Right cardiac atrium (tissue), 5 donors: ENCODE data around the gene CD82. TPM values are rescaled to one million over a fixed set of nuclear protein-coding genes. Genes with fewer than 3 reads are reported as not detected.
"Not testable (repeated sequence)": the region's sequence is repeated elsewhere in the genome, so short reads cannot be mapped to it uniquely, and the experiment has no call there.

Experiments
- ATAC-seq, 2 donors: fragments of 200-7000 bp; cut with Tn5 transposase; one replicate each; pipeline versions ENCODE4 v1.8.0 to v1.9.1; 2020; ENCODE audit warnings: moderate library complexity in 2 of 2, mild to moderate bottlenecking in 1 of 2
- DNase-seq, 3 donors: peaks; one replicate each; pipeline ENCODE4 v3.0.0-alpha.2; 2020
- H3K27ac ChIP-seq: one replicate; pipeline ENCODE4 v1.5.1; 2013; ENCODE audit warnings: mild to moderate bottlenecking, low read length, control low read depth, moderate library complexity
- H3K27me3 ChIP-seq: one replicate; pipeline ENCODE4 v1.6.1; 2013; ENCODE audit not compliant: control insufficient read depth, insufficient read depth
- H3K4me1 ChIP-seq: one replicate; pipeline ENCODE4 v1.6.1; 2013; ENCODE audit warnings: low read length; ENCODE audit not compliant: control insufficient read depth, insufficient read depth
- H3K4me3 ChIP-seq: one replicate; pipeline ENCODE4 v1.5.1; 2013; ENCODE audit warnings: low read length, control low read depth
- H3K9me3 ChIP-seq: one replicate; pipeline ENCODE4 v1.6.1; 2013; ENCODE audit warnings: low read length; ENCODE audit not compliant: control insufficient read depth
- WGBS: extraction: QIAGEN DNeasy Blood & Tissue Kit; methylation state at CpG from one replicate; pipeline ENCODE4 v1.1.7; 2013; 5-methylcytosine and 5-hydroxymethylcytosine counted together
- intact Hi-C, 4 donors: fragments of 100-400 bp; cut with DNase I; formaldehyde crosslinking; loops; one replicate each; pipeline versions ENCODE4 v1.11.0 to v1.14.0; 2022 to 2023
- polyA plus RNA-seq: library from polyadenylated mRNA; stranded (reverse); fragments of 200-250 nt; gene quantifications from one replicate; pipeline ENCODE4 v1.2.3, GENCODE V29; 2013
- total RNA-seq, 4 donors: library from RNA; stranded (reverse); fragmentation: NEBNext Ultra II Directional; extraction: Animal tissue kit (Norgen Biotek cat#: 25700); gene quantifications; one replicate each; pipeline ENCODE4 v1.2.1, GENCODE V29; 2021
- donor health status: healthy with polysubstance abuse.
- donor health status: DM: no; HTN: yes; CAD: no.
- donor health status: DM: no; HTN: no; CAD: no.
- donor health status: DM: no; HTN: yes; CAD: no; lungs with severe emphysema.
- donor health status: DM: yes; HTN: yes; CAD: no.

Gene CD82
- total and polyA plus RNA-seq, 5 donors: 16.7 to 33.6 (median 24.7) TPM

GRCh38 chr11:44632466-44633123, 67.1 kb downstream of the CD82 start:
- 41% methylated on average over 10 of the region's 10 CpGs for WGBS
- intact Hi-C loops: loop anchor here in 2 of 4 donors (5.0 to 10.0 kb wide), 2 partner anchors 92 to 95 kb away; partner anchors contain the start of gene TSPAN18 (in 2 of the 2)
- Histone ChIP-seq H3K9me3 (no peaks in the 10 kb centered on the region), H3K27me3 (no peaks in the 10 kb centered on the region), H3K27ac (peak overlapping the region; percentile 45), H3K4me1 (peaks cover 19% of the 10 kb centered on the region), H3K4me3 (no peak overlapping the region)
- peak in 1 of 3 donors; percentile 76 for DNase-seq
- ATAC-seq: peak; percentile 26 to 34

GRCh38 chr11:44633641-44634040, 68.2 kb downstream of the CD82 start:
- WGBS: 57% methylated on average over 6 of the region's 6 CpGs
- H3K4me1 ChIP-seq: peaks cover 13% of the 10 kb centered on the region
- no peaks in the 10 kb centered on the region for H3K9me3 ChIP-seq
- no peak overlapping the region for H3K4me3 ChIP-seq
- ATAC-seq: no peak
- no peaks in the 10 kb centered on the region for H3K27me3 ChIP-seq
- intact Hi-C loops: loop anchor here in 2 of 4 donors (5.0 to 10.0 kb wide), 2 partner anchors 91 to 94 kb away; partner anchors contain the start of gene TSPAN18 (in 2 of the 2)
- DNase-seq: peak in 1 of 3 donors; percentile 38
- H3K27ac ChIP-seq: no peak overlapping the region

- Histone ChIP-seq H3K27me3 (no peaks in the 10 kb centered on the region), H3K27ac (no peak overlapping the region), H3K4me3 (no peak overlapping the region), H3K4me1 (peaks cover 13% of the 10 kb centered on the region), H3K9me3 (no peaks in the 10 kb centered on the region)
- ATAC-seq: peak; percentile 86 to 94
- peak; percentile 90 to 93 (median 92) for DNase-seq
- intact Hi-C loops: loop anchor here in 2 of 4 donors (5.0 to 10.0 kb wide), 2 partner anchors 90 to 93 kb away; partner anchors contain the start of gene TSPAN18 (in 2 of the 2)
- WGBS: 15% methylated on average over 24 of the region's 24 CpGs
Observed at GRCh38 chr11:44634401-44635281, 69.2 kb downstream of the CD82 start.

DNA sequence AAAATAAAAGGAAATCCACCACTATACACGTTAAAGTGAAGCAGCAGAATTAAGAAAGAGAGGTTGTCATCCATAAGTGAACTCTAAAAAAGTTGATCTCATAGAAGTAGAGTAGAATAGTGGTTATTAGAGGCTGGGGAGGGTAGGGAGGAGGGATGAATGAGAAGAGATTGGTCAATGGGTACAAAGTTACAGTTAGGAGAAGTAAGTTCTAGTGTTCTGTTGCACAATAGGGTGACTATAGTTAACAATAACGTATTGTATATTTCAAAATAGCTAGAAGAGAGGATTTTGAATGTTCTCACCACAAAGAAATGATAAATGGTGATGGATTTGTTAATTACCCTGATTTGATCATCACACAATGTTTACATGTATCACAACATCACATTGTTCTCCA, 72.0 kb downstream of the CD82 start:
- H3K9me3 ChIP-seq: no peaks in the 10 kb centered on the region
- H3K27me3 ChIP-seq: no peaks in the 10 kb centered on the region
- intact Hi-C loops: loop anchor here in 1 of 4 donors (10.0 kb wide), 1 partner anchor 87 kb away; the partner anchor contains the start of gene TSPAN18
- WGBS: 60% methylated on average over 2 of the region's 2 CpGs
- no peak overlapping the region for H3K27ac ChIP-seq
- no peak for DNase-seq
- H3K4me1 ChIP-seq: peaks cover 11% of the 10 kb centered on the region
- no peak for ATAC-seq
- no peak overlapping the region for H3K4me3 ChIP-seq

DNA sequence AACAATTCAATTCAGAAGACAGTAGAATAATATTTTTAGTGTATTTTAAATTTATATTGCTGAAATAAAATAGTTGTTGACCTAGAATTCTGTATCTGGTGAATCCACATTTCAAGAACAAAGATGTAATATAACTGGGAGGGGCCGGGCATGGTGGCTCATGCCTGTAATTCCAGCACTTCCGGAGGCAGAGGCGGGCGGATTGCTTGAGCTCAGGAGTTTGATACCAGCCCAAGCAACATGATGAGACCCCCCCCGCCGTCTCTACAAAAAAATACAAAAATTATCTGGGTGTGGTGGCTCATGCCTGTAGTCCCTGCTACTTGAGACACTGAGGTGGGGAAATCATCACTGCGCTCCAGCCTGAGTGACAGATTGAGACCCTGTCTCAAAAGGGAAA, 72.6 kb downstream of the CD82 start:
- H3K27me3 ChIP-seq: no peaks in the 10 kb centered on the region
- H3K27ac ChIP-seq: no peak overlapping the region
- ATAC-seq (no peak), DNase-seq (peak in 1 of 3 donors; percentile 46)
- WGBS: 42% methylated on average over 7 of the region's 7 CpGs
- no peaks in the 10 kb centered on the region for H3K9me3 ChIP-seq
- H3K4me3 ChIP-seq: no peak overlapping the region
- intact Hi-C loops: loop anchor here in 1 of 4 donors (10.0 kb wide), 1 partner anchor 87 kb away; the partner anchor contains the start of gene TSPAN18
- peaks cover 9% of the 10 kb centered on the region for H3K4me1 ChIP-seq

GRCh38 chr11:44643217-44643616, 77.8 kb downstream of the CD82 start:
- ATAC-seq: no peak
- intact Hi-C loops: no loop called here
- no peaks in the 10 kb centered on the region for H3K9me3 ChIP-seq
- H3K27ac ChIP-seq: no peak overlapping the region
- H3K4me1 ChIP-seq: no peaks in the 10 kb centered on the region
- H3K27me3 ChIP-seq: no peaks in the 10 kb centered on the region
- WGBS: 72% methylated on average over 1 of the region's 1 CpG
- no peak overlapping the region for H3K4me3 ChIP-seq
- no peak for DNase-seq

- no peaks in the 10 kb centered on the region for H3K27me3 ChIP-seq
- no peaks in the 10 kb centered on the region for H3K4me1 ChIP-seq
- H3K27ac ChIP-seq: no peak overlapping the region
- intact Hi-C loops: no loop called here
- 56% methylated on average over 3 of the region's 3 CpGs for WGBS
- DNase-seq (no peak), ATAC-seq (no peak)
- H3K9me3 ChIP-seq: no peaks in the 10 kb centered on the region
- no peak overlapping the region for H3K4me3 ChIP-seq
Observed at GRCh38 chr11:44645827-44646226, 80.4 kb downstream of the CD82 start.

GRCh38 chr11:44647255-44647955, 81.9 kb downstream of the CD82 start:
- H3K27me3 ChIP-seq, ATAC-seq, intact Hi-C loops, DNase-seq, H3K4me3 ChIP-seq, H3K9me3 ChIP-seq, H3K27ac ChIP-seq, H3K4me1 ChIP-seq: not testable (repeated sequence)
- WGBS: 70% methylated on average over 6 of the region's 6 CpGs

DNA sequence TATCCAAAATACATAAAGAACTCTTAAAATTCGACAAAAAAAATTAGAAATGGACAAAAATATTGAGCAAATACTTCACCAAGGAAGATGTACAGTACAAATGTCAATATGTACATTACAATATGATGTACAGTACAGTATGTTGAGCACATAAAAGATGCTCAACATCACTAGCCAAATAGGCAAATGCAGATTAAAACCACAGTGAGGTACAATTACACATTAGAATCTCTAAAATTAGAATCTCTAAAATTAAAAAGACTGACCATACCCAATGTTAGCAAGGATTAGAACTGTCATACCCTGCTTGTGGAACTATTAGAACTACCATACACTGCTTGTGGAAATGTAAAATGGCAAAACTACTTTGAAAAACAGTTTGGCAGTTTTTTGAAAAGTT, 82.6 kb downstream of the CD82 start:
- H3K27me3 ChIP-seq: no peaks in the 10 kb centered on the region
- H3K9me3 ChIP-seq: no peaks in the 10 kb centered on the region
- 85% methylated on average over 1 of the region's 1 CpG for WGBS
- H3K27ac ChIP-seq: no peak overlapping the region
- DNase-seq (no peak), ATAC-seq (no peak)
- intact Hi-C loops: no loop called here
- H3K4me3 ChIP-seq: no peak overlapping the region
- H3K4me1 ChIP-seq: no peaks in the 10 kb centered on the region

GRCh38 chr11:44651535-44652155, 86.2 kb downstream of the CD82 start:
- intact Hi-C loops: no loop called here
- WGBS: 54% methylated on average over 15 of the region's 15 CpGs
- ATAC-seq (peak in 1 of 2 donors; percentile 29), DNase-seq (no peak)
- Histone ChIP-seq H3K4me1 (no peaks in the 10 kb centered on the region), H3K27ac (no peak overlapping the region), H3K27me3 (no peaks in the 10 kb centered on the region), H3K9me3 (no peaks in the 10 kb centered on the region), H3K4me3 (no peak overlapping the region)
